HG02943 (cell line): ENCODE results near the gene SAPCD1.

Experiments
- ATAC-seq: cut with Tn5 transposase; IDR thresholded peaks from one replicate; pipeline ENCODE4 v1.9.1; 2021; ENCODE audit warnings: mild to moderate bottlenecking, low read depth, moderate library complexity; ENCODE audit not compliant: unreplicated experiment

SAPCD1 gene

DNA sequence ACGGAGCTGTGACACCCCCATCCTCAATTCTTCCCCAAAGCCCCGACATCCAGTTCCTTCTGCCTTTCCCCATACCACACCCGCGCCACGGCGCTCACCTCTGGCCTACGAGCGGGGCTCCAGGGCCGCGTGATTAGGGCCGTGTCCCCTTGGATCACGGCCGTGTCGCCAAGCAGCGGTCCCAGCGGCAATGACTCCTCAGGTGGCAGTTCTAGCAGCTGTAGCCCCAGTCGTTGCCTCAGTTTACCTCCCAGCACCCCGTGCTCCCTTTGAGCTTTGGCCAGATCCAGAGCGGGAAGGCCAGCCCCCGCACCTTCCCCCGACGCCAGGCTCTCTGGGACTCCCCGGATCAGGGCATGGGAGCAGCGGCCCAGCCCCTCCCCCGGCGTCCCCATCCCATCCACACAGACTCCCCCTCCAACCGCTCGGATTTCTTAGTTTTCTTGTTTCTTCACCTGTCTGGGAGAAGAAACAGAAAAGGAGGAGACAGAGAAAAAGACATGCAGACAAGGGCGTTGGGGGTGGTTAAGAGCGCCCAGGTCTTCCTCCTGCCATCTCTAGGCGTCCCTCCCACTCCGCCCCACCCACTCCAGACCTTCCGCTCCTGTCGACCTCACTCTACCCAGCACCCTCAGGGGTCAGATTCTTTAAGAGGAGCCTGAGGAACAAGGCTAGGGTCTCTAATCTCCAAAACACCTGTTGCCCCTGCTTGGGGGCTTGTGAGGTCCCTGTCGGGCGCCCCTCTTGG is 33.5 kb upstream of the SAPCD1 start, which contains the start of gene DDAH2:
Gene DDAH2 (minus strand): TSS at position 533 of the 748 bp plus-strand sequence. CDS start 138 bp downstream, at position 395.
- no peak for ATAC-seq

- no peak for ATAC-seq
Observed at GRCh38 chr6:31729515-31729978, 32.9 kb upstream of the SAPCD1 start.

- no peak for ATAC-seq
Observed at GRCh38 chr6:31729979-31730630, 32.4 kb upstream of the SAPCD1 start.

DNA sequence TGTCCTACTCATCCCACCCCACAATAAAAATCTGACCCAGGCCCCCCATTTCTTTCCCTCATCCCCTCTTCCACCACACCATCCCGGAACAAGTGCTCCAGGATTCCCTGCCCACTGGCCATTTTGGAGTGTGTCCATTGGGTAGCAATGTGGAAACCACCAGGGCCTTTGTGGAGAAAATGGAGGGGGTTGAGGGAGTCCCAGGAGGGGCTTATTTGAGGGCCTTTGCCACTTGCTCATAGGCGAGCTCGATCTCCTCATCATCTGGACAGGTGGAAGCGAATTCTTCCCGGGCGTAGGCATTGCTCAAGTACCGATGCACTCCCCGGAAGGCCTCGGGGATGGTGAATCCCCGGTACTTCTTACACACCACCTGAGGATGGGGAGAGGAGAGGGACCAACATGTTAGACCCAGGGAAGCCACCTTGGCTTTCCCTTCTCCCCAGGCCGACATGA is 31.8 kb upstream of the SAPCD1 start:
- ATAC-seq, result no peak

DNA sequence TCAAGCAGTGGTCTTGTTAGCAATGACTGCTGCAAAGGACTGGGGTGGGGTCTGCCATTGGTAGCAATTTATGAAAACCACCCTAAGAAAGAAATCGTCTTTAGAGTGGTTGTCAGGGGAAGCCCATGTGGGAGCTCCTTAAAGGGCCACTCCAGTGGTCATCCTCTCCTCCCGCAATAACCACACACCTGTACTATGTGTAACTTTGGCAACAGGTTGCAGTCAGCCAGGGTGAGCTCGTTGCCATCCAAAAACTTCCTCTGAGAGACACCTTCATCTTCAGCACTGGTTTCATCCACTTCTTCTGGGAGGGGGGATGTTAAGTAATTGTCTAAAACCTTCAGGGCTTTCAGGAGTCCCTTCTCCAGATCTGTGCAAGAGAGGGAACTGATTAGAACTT is 30.4 kb upstream of the SAPCD1 start:
- no peak for ATAC-seq

GRCh38 chr6:31733734-31734133 is 28.7 kb upstream of the SAPCD1 start:
- no peak for ATAC-seq

DNA sequence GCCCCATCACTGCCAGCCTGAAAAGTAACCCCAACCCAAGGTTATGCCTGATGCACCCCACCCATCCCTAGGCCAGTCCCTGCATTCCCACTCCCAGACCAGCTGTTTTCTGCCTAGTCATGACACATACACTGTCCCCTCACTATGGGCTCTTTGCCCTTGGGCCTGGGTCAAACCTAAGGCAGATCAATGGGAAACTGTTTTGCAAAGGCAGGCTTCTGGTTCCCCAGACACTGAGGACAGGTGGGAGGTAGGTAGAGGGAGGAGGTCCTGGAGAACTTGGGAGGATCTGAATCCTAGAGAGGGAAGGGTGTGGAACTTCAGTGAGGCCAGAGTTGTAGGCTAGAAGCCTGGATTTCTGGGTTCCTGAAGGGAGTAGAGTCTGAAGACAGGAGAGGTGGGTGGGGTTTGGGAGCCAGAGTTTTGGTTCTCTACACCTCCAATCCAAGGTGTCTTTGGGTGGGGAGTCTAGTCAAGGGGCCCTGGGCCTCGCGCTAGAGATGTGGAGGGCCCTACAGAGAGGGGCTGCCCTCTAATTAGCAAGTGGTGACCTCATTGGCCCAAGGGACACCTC is 28.1 kb upstream of the SAPCD1 start:
- no peak for ATAC-seq

DNA sequence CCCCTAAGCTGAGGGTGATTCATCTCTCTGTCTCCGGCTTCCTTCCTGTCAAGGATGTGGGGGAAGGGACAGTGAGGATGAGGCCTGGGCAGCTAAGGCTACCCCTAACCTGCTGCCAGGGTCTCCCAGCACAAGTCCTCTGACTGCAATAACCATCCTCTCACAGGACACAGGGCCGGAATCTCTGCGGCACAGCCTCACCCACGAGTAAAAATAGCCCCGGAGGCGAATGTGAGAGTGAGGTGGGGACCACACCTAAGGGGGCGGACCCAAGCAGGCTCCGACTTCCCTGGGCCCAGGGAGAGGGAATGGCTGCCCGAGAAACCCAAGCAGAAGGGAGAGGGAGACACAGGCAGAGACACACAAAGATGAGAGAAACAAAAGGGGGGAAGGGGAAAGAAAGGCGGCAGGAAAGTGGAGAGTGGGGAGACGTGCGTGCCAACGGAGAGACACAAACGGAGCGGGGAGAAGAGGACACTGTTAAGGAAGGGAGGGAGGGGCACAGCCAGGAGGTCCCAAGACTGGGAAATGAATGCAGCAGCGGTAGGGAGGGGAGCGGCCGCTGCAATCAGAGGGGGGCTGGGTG is 27.5 kb upstream of the SAPCD1 start:
- no peak for ATAC-seq

- ATAC-seq, result no peak
Observed at GRCh38 chr6:31736021-31736767, 26.3 kb upstream of the SAPCD1 start, which contains the start of gene CLIC1. Gene CLIC1, minus strand, starts transcription at chr6:31736530. Its CDS starts 230 bp downstream, at chr6:31736300.

- no peak for ATAC-seq
Observed at GRCh38 chr6:31736768-31737314, 25.6 kb upstream of the SAPCD1 start.

GRCh38 chr6:31737315-31737990 is 25.0 kb upstream of the SAPCD1 start:
- no peak for ATAC-seq

DNA sequence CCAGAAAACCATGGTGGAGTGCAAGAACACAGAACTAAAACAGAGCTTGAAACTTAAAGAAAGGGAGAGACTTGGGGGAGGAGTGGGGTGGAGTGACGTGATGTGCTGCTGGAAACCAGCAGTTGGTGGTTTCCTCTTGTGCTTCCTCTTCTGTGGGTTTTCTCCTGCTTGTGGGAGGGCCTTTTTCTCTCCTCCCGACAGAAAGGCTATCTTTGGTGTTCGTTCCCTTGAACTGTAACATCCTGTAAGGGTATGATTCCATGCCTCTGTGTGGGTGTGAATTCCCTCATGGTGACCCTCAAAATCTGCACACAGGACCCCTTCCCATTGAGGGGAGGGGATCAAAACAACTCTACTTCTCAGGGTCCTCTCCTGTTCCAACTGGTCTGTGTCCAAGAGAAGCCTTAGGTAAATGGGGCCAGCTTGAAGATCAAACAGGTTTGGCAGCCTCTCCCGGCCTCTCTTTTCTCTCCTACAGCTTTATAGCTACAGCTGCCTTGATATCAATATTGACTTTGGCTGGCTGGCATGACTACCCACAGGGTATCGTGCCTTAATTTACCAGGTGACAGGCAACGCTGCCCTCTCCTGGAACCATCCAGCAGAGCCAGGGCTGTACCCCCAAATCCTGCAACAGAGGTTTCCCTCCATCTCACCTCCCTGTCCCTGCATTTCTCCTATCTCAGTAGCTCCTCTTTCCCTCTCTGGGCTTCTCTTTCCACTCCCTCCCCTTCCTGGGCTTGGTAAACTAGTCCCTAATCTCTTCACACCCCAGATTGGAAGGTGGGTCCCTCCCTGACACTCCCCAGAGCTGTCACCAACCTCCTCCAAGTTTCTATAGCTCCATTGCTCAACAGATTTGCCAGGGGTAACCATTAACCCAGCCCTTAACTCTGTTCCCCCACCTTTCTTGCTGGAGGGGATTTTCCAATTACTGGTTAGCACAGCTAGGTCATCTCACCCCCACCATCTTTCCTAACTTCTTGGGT is 24.2 kb upstream of the SAPCD1 start:
- ATAC-seq, result no peak

DNA sequence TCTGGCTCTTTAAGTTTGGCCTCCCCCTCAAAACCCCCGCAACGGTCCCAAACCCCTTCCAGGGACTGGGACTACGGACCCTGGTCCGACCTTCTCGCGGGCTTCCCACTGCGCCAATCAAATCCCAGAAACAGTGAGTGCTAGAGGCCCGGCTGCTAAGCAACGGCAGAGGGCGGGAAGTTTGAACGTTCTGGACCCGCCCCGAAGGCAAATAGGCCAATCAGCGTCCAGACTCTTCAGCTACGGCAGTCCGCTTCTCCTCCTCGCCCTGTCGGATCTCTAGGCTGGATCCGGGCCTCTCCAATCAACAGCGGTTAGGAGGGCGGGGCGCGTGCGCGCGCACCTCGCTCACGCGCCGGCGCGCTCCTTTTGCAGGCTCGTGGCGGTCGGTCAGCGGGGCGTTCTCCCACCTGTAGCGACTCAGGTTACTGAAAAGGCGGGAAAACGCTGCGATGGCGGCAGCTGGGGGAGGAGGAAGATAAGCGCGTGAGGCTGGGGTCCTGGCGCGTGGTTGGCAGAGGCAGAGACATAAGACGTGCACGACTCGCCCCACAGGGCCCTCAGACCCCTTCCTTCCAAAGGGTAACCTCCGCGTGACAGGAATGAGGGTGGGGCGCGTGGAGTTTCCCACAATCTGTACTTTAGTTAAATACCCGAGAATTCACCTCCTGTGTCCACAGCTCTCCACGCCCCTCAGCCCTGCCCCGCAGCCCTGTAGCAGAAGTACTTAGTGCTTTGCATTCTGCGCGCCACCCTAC is 22.6 kb upstream of the SAPCD1 start, which contains the start of gene MSH5:
Gene MSH5 (plus strand): TSS at position 367 of the 758 bp plus-strand sequence. CDS start 462 bp downstream, outside the sequence.
- ATAC-seq, result peak; percentile 62

GRCh38 chr6:31740397-31741223 is 21.8 kb upstream of the SAPCD1 start:
- ATAC-seq, result no peak

DNA sequence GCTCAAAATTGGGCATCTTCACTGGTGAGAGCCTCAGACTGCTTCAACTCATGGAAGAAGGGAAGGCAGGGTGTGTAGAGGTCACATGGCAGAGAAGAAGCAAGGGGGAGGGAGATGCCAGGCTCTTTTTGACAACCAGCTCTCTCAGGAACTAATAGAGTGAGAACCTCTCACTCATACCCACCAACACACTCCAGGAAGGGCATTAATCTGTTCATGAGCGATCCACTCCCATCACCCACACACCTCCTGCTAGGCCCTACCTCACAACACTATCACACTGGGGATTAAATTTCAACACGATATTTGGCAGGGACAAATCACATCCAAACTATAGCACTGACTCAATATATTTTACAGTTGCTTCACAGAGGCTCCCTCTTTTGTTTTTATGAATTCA is 20.6 kb upstream of the SAPCD1 start:
- ATAC-seq, result no peak

DNA sequence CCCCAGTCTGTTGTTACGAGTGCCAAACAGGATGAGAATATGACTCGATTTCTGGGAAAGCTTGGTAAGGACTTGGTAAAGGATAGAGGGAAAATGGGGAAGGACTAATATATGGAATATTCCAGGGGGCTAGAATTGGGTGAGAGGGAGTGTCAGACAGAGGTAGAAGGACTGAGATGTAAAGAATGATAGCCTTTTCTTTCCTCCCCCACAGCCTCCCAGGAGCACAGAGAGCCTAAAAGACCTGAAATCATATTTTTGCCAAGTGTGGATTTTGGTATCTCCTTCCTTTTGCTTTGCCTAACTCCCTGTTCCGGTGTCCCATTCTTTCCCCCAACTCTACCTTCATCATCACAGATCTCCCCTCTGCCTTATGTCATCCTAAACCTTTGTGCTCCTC is 19.6 kb upstream of the SAPCD1 start:
- no peak for ATAC-seq

- no peak for ATAC-seq
Observed at GRCh38 chr6:31744422-31744821, 18.0 kb upstream of the SAPCD1 start.
